NCI-H2029 treated with DMSO at 0.1 percent for 48 hours (cell line): Measurements from ENCODE around the gene IRS1.

ENCODE experiments used
- DNase-seq: peaks from one replicate; lab custom pipeline; 2025; lab: John Stamatoyannopoulos, UW

Gene IRS1

GRCh38 chr2:226825056-226825455 lies 25.4 kb upstream of the IRS1 start:
- no peak for DNase-seq

- DNase-seq = peak; percentile 95
Observed at GRCh38 chr2:226818930-226819329, 19.3 kb upstream of the IRS1 start.

- no peak for DNase-seq
Observed at GRCh38 chr2:226813148-226813701, 13.6 kb upstream of the IRS1 start.

GRCh38 chr2:226803410-226803809 lies 3.8 kb upstream of the IRS1 start:
- DNase-seq = no peak

GRCh38 chr2:226802573-226802972 lies 3.0 kb upstream of the IRS1 start:
- peak; percentile 81 for DNase-seq

- DNase-seq = peak; percentile 59
Observed at GRCh38 chr2:226800941-226801784, 1.5 kb upstream of the IRS1 start.

- no peak for DNase-seq
Observed at GRCh38 chr2:226799976-226800940, 638 bp upstream of the IRS1 start.

- no peak for DNase-seq
Observed at GRCh38 chr2:226798422-226799210, 1.0 kb downstream of the IRS1 start.

GRCh38 chr2:226797989-226798421 lies 1.6 kb downstream of the IRS1 start:
- no peak for DNase-seq

GRCh38 chr2:226797289-226797988 lies 2.2 kb downstream of the IRS1 start:
- DNase-seq = no peak

GRCh38 chr2:226796840-226797288 lies 2.8 kb downstream of the IRS1 start:
- no peak for DNase-seq

- DNase-seq = no peak
Observed at GRCh38 chr2:226796012-226796839, 3.4 kb downstream of the IRS1 start.

GRCh38 chr2:226795281-226796011 lies 4.2 kb downstream of the IRS1 start:
- no peak for DNase-seq

- no peak for DNase-seq
Observed at GRCh38 chr2:226794751-226795171, 4.9 kb downstream of the IRS1 start.

- DNase-seq = no peak
Observed at GRCh38 chr2:226794196-226794661, 5.4 kb downstream of the IRS1 start.

GRCh38 chr2:226793646-226794045 lies 6.0 kb downstream of the IRS1 start:
- DNase-seq = no peak

- DNase-seq = peak; percentile 17
Observed at GRCh38 chr2:226792155-226792881, 7.3 kb downstream of the IRS1 start.

- peak; percentile 56 for DNase-seq
Observed at GRCh38 chr2:226791487-226792081, 8.0 kb downstream of the IRS1 start.
